HL-60 (cell line): ENCODE data around the gene CHCHD3.

Experiments
- DNase-seq, 2 experiments: peaks; one replicate each; pipeline ENCODE4 v3.0.0-alpha.2; 2010 to 2020; ENCODE audit warnings: low read depth in 1 of 2, low spot score in 1 of 2
- H3K27ac ChIP-seq: fragments of 250-450 bp; sonication (Bioruptor Pico); replicated peaks from 2 replicates; pipeline ENCODE4 v1.5.1; 2020; ENCODE audit warnings: mild to moderate bottlenecking, moderate library complexity
- H3K27me3 ChIP-seq: fragments of 250-450 bp; sonication (Bioruptor Pico); 2 replicates; pipeline ENCODE4 v1.5.1; 2021; ENCODE audit warnings: mild to moderate bottlenecking, moderate library complexity; ENCODE audit not compliant: insufficient read depth, poor library complexity, severe bottlenecking
- H3K4me3 ChIP-seq: replicated peaks from 2 replicates; pipeline ENCODE4 v1.5.1; 2011; ENCODE audit warnings: mild to moderate bottlenecking, control low read depth, low read length; ENCODE audit not compliant: insufficient read depth
- GABPA ChIP-seq: IDR thresholded peaks from 2 replicates; pipeline ENCODE4 v1.6.1; 2012; ENCODE audit warnings: low read depth
- POLR2AphosphoS5 ChIP-seq: IDR thresholded peaks from 2 replicates; pipeline ENCODE4 v1.6.1; 2012; ENCODE audit warnings: low read depth
- SPI1 ChIP-seq: IDR thresholded peaks from 2 replicates; pipeline ENCODE4 v1.6.1; 2012; ENCODE audit warnings: low read depth, mild to moderate bottlenecking, borderline replicate concordance
- TF ChIP-seq, protein P1 (sequence below): IDR thresholded peaks from one replicate; pipeline ENCODE4 v1.5.1; 2011; ENCODE audit warnings: low read length, control low read depth, inconsistent platforms; ENCODE audit not compliant: insufficient read depth
- TF ChIP-seq, protein P2 (sequence below): IDR thresholded peaks from 2 replicates; pipeline ENCODE4 v1.6.1; 2012; ENCODE audit warnings: low read depth; ENCODE audit not compliant: insufficient replicate concordance

The CHCHD3 gene

DNA sequence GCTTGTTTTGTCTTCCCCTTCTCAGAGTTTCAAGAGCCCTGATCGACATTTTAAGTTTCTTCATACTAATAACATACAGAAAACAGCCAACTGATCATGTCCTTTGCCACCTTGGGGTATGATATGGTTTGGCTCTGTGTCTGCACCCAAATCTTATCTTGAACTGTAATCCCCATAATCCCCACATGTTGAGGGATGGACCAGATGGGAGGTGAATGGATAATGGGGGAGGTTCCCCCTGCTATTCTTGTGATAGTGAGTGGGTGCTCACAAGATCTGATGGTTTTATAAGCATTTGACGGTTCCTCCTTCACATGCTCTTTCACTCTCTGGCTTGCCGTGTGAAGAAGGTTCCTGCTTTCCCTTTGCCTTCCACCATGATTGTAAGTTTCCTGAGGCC is 190.3 kb downstream of the CHCHD3 start:
- H3K27ac ChIP-seq, result no peak overlapping the region
- no peak overlapping the region for H3K4me3 ChIP-seq
- TF ChIP-seq GABPA, result no peak
- TF ChIP-seq, protein P1, sequence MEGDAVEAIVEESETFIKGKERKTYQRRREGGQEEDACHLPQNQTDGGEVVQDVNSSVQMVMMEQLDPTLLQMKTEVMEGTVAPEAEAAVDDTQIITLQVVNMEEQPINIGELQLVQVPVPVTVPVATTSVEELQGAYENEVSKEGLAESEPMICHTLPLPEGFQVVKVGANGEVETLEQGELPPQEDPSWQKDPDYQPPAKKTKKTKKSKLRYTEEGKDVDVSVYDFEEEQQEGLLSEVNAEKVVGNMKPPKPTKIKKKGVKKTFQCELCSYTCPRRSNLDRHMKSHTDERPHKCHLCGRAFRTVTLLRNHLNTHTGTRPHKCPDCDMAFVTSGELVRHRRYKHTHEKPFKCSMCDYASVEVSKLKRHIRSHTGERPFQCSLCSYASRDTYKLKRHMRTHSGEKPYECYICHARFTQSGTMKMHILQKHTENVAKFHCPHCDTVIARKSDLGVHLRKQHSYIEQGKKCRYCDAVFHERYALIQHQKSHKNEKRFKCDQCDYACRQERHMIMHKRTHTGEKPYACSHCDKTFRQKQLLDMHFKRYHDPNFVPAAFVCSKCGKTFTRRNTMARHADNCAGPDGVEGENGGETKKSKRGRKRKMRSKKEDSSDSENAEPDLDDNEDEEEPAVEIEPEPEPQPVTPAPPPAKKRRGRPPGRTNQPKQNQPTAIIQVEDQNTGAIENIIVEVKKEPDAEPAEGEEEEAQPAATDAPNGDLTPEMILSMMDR, result no peak
- TF ChIP-seq, protein P2, sequence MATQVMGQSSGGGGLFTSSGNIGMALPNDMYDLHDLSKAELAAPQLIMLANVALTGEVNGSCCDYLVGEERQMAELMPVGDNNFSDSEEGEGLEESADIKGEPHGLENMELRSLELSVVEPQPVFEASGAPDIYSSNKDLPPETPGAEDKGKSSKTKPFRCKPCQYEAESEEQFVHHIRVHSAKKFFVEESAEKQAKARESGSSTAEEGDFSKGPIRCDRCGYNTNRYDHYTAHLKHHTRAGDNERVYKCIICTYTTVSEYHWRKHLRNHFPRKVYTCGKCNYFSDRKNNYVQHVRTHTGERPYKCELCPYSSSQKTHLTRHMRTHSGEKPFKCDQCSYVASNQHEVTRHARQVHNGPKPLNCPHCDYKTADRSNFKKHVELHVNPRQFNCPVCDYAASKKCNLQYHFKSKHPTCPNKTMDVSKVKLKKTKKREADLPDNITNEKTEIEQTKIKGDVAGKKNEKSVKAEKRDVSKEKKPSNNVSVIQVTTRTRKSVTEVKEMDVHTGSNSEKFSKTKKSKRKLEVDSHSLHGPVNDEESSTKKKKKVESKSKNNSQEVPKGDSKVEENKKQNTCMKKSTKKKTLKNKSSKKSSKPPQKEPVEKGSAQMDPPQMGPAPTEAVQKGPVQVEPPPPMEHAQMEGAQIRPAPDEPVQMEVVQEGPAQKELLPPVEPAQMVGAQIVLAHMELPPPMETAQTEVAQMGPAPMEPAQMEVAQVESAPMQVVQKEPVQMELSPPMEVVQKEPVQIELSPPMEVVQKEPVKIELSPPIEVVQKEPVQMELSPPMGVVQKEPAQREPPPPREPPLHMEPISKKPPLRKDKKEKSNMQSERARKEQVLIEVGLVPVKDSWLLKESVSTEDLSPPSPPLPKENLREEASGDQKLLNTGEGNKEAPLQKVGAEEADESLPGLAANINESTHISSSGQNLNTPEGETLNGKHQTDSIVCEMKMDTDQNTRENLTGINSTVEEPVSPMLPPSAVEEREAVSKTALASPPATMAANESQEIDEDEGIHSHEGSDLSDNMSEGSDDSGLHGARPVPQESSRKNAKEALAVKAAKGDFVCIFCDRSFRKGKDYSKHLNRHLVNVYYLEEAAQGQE, result no peak
- TF ChIP-seq POLR2AphosphoS5, result no peak
- no peak for TF ChIP-seq SPI1
- no peaks in the 10 kb centered on the region for H3K27me3 ChIP-seq
- no peak for DNase-seq

DNA sequence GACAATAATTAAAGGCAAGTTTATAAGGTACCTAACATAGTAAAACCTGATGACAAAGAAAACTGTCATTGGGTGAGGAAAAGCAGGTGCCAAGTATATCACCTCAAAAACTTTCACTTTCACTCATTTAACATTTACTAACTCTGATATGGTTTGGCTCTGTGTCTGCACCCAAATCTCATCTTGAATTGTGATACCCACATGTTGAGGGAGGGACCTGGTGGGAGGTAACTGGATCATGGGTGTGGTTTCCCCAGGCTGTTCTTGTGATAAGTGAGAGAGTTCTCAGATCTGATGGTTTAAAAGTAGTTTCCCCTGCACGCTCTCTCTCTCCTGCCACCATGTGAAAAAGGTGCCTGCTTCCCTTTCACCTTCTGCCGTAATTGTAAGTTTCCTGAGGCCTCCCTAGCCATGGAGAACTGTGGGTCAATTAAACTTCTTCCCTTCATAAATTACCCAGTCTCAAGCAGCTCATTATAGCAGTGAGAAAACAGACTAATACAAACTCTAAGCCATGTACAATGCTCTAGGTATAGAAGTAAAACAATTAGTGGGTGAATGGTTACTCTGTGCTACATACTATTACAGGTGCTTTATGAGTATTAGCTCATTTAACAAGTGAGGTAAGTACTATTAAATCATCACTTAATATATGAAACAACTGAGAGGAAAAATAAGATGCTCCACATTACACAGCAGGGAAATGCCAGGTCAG is 199.0 kb downstream of the CHCHD3 start:
- Histone ChIP-seq H3K27me3 (no peaks in the 10 kb centered on the region), H3K4me3 (no peak overlapping the region), H3K27ac (no peak overlapping the region)
- DNase-seq, result no peak
- TF ChIP-seq, protein P1, result no peak
- TF ChIP-seq GABPA (no peak), POLR2AphosphoS5 (no peak), SPI1 (no peak)
- TF ChIP-seq, protein P2, result no peak

DNA sequence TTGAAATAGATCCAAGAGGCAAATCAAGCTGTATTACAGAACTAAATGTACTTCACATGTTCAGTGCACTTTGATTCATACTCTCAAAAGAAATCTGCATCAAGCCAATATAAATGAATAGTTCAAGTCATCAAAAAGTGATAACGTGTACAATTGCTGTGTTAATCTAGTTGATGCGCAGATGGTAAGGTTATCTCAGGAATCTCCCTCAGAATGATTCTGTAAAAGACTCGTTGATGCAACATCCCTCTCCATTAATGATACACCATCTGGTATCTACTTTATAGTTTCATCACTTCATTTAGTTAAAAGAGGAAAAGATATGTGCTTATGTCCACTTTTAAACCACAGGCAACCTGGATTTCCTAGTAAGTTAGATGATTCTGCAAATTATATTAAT is 200.6 kb downstream of the CHCHD3 start:
- no peak for DNase-seq
- TF ChIP-seq, protein P2, result no peak
- Histone ChIP-seq H3K4me3 (no peak overlapping the region), H3K27me3 (no peaks in the 10 kb centered on the region), H3K27ac (no peak overlapping the region)
